Testis (tissue), 3 donors: ENCODE measurements around the gene MDM4. TPM values are rescaled to one million over a fixed set of nuclear protein-coding genes. Genes with fewer than 3 reads are reported as not detected.

Experiments used
- DNase-seq: peaks from one replicate; pipeline ENCODE4 v3.0.0-alpha.2; 2019
- H3K27ac ChIP-seq, 2 donors: fragments of 200-600 bp; sonication (generic); one replicate each; pipeline ENCODE4 v1.5.1; 2019
- H3K27me3 ChIP-seq: fragments of 200-600 bp; sonication (generic); one replicate; pipeline ENCODE4 v1.5.1; 2019
- H3K36me3 ChIP-seq: fragments of 200-600 bp; sonication (generic); one replicate; pipeline ENCODE4 v1.5.1; 2017; ENCODE audit warnings: low read depth; ENCODE audit errors: missing control alignments
- H3K4me1 ChIP-seq: fragments of 200-600 bp; sonication (generic); one replicate; pipeline ENCODE4 v1.5.1; 2019
- H3K4me3 ChIP-seq, 2 donors: fragments of 200-600 bp; sonication (generic); one replicate each; pipeline ENCODE4 v1.5.1; 2017 to 2019
- H3K9me3 ChIP-seq: fragments of 200-600 bp; sonication (generic); one replicate; pipeline ENCODE4 v1.5.1; 2017
- CTCF ChIP-seq, 3 experiments: fragments of 450-650 bp in 2 of 3; fragments of 200-600 bp in 1 of 3; sonication (generic) in 1 of 3; IDR thresholded peaks; one replicate each; pipeline ENCODE4 v1.5.1; 2016 to 2019; ENCODE audit warnings: antibody characterized with exemption in 3 of 3, mild to moderate bottlenecking in 2 of 3, moderate library complexity in 1 of 3
- POLR2A ChIP-seq: fragments of 450-650 bp; IDR thresholded peaks from one replicate; pipeline ENCODE4 v1.6.1; 2017; ENCODE audit warnings: antibody characterized with exemption, mild to moderate bottlenecking, moderate library complexity
- WGBS, 2 donors: methylation state at CpG; one replicate each; pipeline ENCODE4 v1.1.5; 2018; 5-methylcytosine and 5-hydroxymethylcytosine counted together
- intact Hi-C: fragments of 100-400 bp; cut with DNase I; formaldehyde crosslinking; loops from one replicate; pipeline ENCODE4 v1.15.1; 2023; ENCODE audit warnings: low total_unique reads
- polyA plus RNA-seq: library from polyadenylated mRNA; stranded (reverse); fragments of 350-450 nt; fragmentation: Illumina TruSeq; extraction: RNeasy Lipid Tissue Mini Kit (QIAGEN cat#74804); gene quantifications from one replicate; pipeline ENCODE4 v1.2.3, GENCODE V29; 2014; ENCODE audit warnings: low read depth, low replicate concordance; ENCODE audit not compliant: insufficient read depth
- total RNA-seq, 2 donors: library from RNA; depleted of rRNA; stranded (reverse); fragments of >200 nt; gene quantifications; one replicate each; pipeline ENCODE4 v1.2.3, GENCODE V29; 2016

MDM4 gene
- total and polyA plus RNA-seq, 3 donors from 2014 or later, result 43.3 to 110 (median 96.2) TPM

DNA sequence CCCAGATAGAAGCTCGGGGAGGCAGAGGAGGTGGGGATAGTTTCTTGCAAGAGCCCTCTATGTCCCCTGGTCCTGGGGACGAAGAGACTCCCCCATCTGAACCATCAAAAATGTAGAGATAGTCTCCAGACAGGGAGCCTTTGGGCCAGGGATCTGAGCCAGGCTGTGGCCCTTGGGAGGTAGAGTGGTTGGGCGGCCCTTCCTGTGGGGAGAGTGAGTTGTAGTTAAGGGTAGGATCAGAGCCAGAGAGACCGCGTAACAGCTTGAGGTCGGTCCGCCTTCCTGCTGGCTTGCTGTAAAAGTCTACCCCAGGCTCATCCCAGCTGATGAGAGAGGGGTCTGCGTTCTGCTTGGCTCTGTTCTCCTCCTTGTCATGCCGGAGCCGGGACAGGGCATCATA lies 46.9 kb upstream of the MDM4 start:
- no peaks in the 10 kb centered on the region for H3K27me3 ChIP-seq
- H3K9me3 ChIP-seq, result no peaks in the 10 kb centered on the region
- H3K4me1 ChIP-seq, result peaks cover 29% of the 10 kb centered on the region
- intact Hi-C loops, result no loop called here
- H3K4me3 ChIP-seq, result no peak overlapping the region
- no peaks in the 10 kb centered on the region for H3K36me3 ChIP-seq
- TF ChIP-seq CTCF (IDR thresholded peaks at IDR 0.05) (no peak), POLR2A (no peak)
- WGBS, 2 donors, result 90 to 95% methylated on average over 10 of the region's 10 CpGs
- H3K27ac ChIP-seq, result no peak overlapping the region
- no peak for DNase-seq

DNA sequence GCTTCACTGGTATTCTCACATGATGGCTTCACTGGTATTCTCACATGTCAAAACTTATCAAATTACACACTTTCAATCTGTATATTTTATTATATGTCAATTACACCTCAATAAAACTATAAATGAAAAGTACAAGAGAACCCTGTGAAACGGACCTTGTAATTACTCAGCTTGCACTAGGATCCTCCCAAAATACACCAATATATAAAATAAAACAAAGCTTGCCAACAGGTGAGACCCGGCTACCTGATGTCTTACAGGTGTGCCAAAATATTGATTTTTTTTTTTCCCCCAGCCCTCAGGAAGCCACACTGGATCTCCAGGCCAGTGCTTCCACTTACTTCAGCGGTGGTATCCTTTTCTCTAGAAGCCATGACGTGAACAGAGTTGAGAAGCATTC lies 44.5 kb upstream of the MDM4 start:
- 95% methylated on average over 4 of the region's 4 CpGs for WGBS, 2 donors
- TF ChIP-seq POLR2A, result no peak
- no peak for TF ChIP-seq CTCF (IDR thresholded peaks at IDR 0.05)
- Histone ChIP-seq H3K27me3 (no peaks in the 10 kb centered on the region), H3K4me1 (peaks cover 21% of the 10 kb centered on the region), H3K27ac (no peak overlapping the region), H3K4me3 (no peak overlapping the region), H3K9me3 (no peaks in the 10 kb centered on the region), H3K36me3 (no peaks in the 10 kb centered on the region)
- intact Hi-C loops, result no loop called here
- no peak for DNase-seq

- DNase-seq, result no peak
- Histone ChIP-seq H3K4me1 (peaks cover 22% of the 10 kb centered on the region), H3K36me3 (no peaks in the 10 kb centered on the region), H3K9me3 (no peaks in the 10 kb centered on the region), H3K4me3 (no peak overlapping the region), H3K27me3 (no peaks in the 10 kb centered on the region), H3K27ac (no peak overlapping the region)
- 91 to 100% methylated on average over 2 of the region's 2 CpGs for WGBS, 2 donors
- TF ChIP-seq POLR2A (no peak), CTCF (IDR thresholded peaks at IDR 0.05) (no peak)
- intact Hi-C loops, result no loop called here
Observed at GRCh38 chr1:204472660-204473059, 43.5 kb upstream of the MDM4 start.

- WGBS, 2 donors, result 63 to 78% methylated on average over 1 of the region's 1 CpG
- intact Hi-C loops, result no loop called here
- no peak overlapping the region for H3K27ac ChIP-seq
- TF ChIP-seq POLR2A, result no peak
- no peak for TF ChIP-seq CTCF (IDR thresholded peaks at IDR 0.05)
- no peaks in the 10 kb centered on the region for H3K9me3 ChIP-seq
- H3K4me1 ChIP-seq, result peaks cover 28% of the 10 kb centered on the region
- H3K36me3 ChIP-seq, result no peaks in the 10 kb centered on the region
- DNase-seq, result no peak
- H3K27me3 ChIP-seq, result no peaks in the 10 kb centered on the region
- H3K4me3 ChIP-seq, result no peak overlapping the region
Observed at GRCh38 chr1:204473400-204473965, 42.7 kb upstream of the MDM4 start.
